ENCODE measurements around the gene TRIM69. TPM values are rescaled to one million over a fixed set of nuclear protein-coding genes. Genes with fewer than 3 reads are reported as not detected.
"Not testable (repeated sequence)": the region's sequence is repeated elsewhere in the genome, so short reads cannot be mapped to it uniquely, and the experiment has no call there.

Gene TRIM69
- total RNA-seq, 4 donors from 2014 or later, result 20.3 to 23.3 (median 21.9) TPM

GRCh38 chr15:44763187-44763586 lies 26.9 kb downstream of the TRIM69 start:
- H3K4me3 ChIP-seq, result no peak overlapping the region
- no peak for TF ChIP-seq POLR2AphosphoS5 (IDR thresholded peaks at IDR 0.05)
- TF ChIP-seq POLR2A (IDR thresholded peaks at IDR 0.05; ENCODE audit: low read depth), result no peak
- TF ChIP-seq EP300 (IDR thresholded peaks at IDR 0.05), result no peak
- TF ChIP-seq CTCF (IDR thresholded peaks at IDR 0.05), result no peak
- H3K9me3 ChIP-seq, result no peaks in the 10 kb centered on the region
- H3K27ac ChIP-seq (replicated peaks in 1 of 4), result no peak overlapping the region
- H3K27me3 ChIP-seq, result no peaks in the 10 kb centered on the region
- intact Hi-C loops (cut with DNase I), result no loop called here
- WGBS, result 78% methylated on average over 2 of the region's 2 CpGs
- H3K36me3 ChIP-seq, result no peaks in the 10 kb centered on the region
- H3K4me1 ChIP-seq, result no peaks in the 10 kb centered on the region
- DNase-seq (ENCODE audit: extremely low spot score), result no peak

GRCh38 chr15:44763848-44764247 lies 27.5 kb downstream of the TRIM69 start:
- Histone ChIP-seq H3K4me3 (no peak overlapping the region), H3K27me3 (no peaks in the 10 kb centered on the region), H3K9me3 (no peaks in the 10 kb centered on the region), H3K36me3 (no peaks in the 10 kb centered on the region), H3K4me1 (no peaks in the 10 kb centered on the region), H3K27ac (replicated peaks in 1 of 4) (no peak overlapping the region)
- TF ChIP-seq POLR2AphosphoS5 (IDR thresholded peaks at IDR 0.05) (no peak), EP300 (IDR thresholded peaks at IDR 0.05) (no peak), CTCF (IDR thresholded peaks at IDR 0.05) (no peak), POLR2A (IDR thresholded peaks at IDR 0.05; ENCODE audit: low read depth) (no peak)
- 65% methylated on average over 3 of the region's 3 CpGs for WGBS
- no peak for DNase-seq (ENCODE audit: extremely low spot score)
- intact Hi-C loops (cut with DNase I), result no loop called here

- no peak overlapping the region for H3K4me3 ChIP-seq
- no peak for TF ChIP-seq POLR2A (IDR thresholded peaks at IDR 0.05; ENCODE audit: low read depth)
- no peak for TF ChIP-seq POLR2AphosphoS5 (IDR thresholded peaks at IDR 0.05)
- TF ChIP-seq EP300 (IDR thresholded peaks at IDR 0.05), result no peak
- no peak for TF ChIP-seq CTCF (IDR thresholded peaks at IDR 0.05)
- no peak for DNase-seq (ENCODE audit: extremely low spot score)
- no peaks in the 10 kb centered on the region for H3K36me3 ChIP-seq
- H3K27me3 ChIP-seq, result no peaks in the 10 kb centered on the region
- no peaks in the 10 kb centered on the region for H3K9me3 ChIP-seq
- no peaks in the 10 kb centered on the region for H3K4me1 ChIP-seq
- no peak overlapping the region for H3K27ac ChIP-seq (replicated peaks in 1 of 4)
- intact Hi-C loops (cut with DNase I), result no loop called here
- WGBS, result 33% methylated on average over 3 of the region's 3 CpGs
These were observed 28.7 kb downstream of the TRIM69 start for GRCh38 chr15:44765036-44765435.

- no peak for TF ChIP-seq CTCF (IDR thresholded peaks at IDR 0.05)
- no peak for TF ChIP-seq POLR2A (IDR thresholded peaks at IDR 0.05; ENCODE audit: low read depth)
- no peak for TF ChIP-seq POLR2AphosphoS5 (IDR thresholded peaks at IDR 0.05)
- peaks cover 0 to 13% (median 11%) of the 10 kb centered on the region in 4 donors for H3K9me3 ChIP-seq
- DNase-seq (ENCODE audit: extremely low spot score), result no peak
- intact Hi-C loops (cut with DNase I), result no loop called here
- no peaks in the 10 kb centered on the region for H3K36me3 ChIP-seq
- 94% methylated on average over 5 of the region's 5 CpGs for WGBS
- H3K4me3 ChIP-seq, result no peak overlapping the region
- H3K27me3 ChIP-seq, result no peaks in the 10 kb centered on the region
- no peak overlapping the region for H3K27ac ChIP-seq (replicated peaks in 1 of 4)
- H3K4me1 ChIP-seq, result no peaks in the 10 kb centered on the region
These were observed 33.2 kb downstream of the TRIM69 start for GRCh38 chr15:44769521-44769920.

- H3K9me3 ChIP-seq, result peaks cover 0 to 13% (median 11%) of the 10 kb centered on the region in 4 donors
- H3K27ac ChIP-seq (replicated peaks in 1 of 4); H3K27me3 ChIP-seq; H3K4me1 ChIP-seq; H3K4me3 ChIP-seq; intact Hi-C loops (cut with DNase I); DNase-seq (ENCODE audit: extremely low spot score); H3K36me3 ChIP-seq: not testable (repeated sequence)
- 85% methylated on average over 5 of the region's 5 CpGs for WGBS
These were observed 34.4 kb downstream of the TRIM69 start for GRCh38 chr15:44770715-44771114.
